ENCODE data around the gene JAKMIP2. TPM values are rescaled to one million over a fixed set of nuclear protein-coding genes. Genes with fewer than 3 reads are reported as not detected.

JAKMIP2 gene
- total RNA-seq, 2 donors from 2014 or later, result 2.4 to 4.1 TPM

DNA sequence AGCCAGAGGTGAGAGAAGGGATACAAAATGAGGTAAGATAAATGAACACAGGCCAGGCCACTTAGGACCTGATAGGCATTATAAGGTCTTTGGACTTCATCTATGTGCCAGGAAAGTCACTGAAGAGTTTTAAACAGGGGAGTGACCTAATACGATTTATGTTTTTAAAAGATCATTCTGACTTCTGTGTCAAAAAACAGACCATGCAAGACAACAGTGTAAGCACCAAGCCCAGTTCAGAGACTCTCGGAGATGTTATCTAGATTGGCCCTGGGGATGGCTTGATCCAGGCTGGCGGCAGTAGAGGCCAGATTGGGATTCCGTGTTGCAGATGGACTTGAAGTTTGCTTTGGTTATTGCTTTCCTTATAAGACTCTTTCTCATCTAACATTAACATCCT, 229.6 kb downstream of the JAKMIP2 start:
- no peak overlapping the region for H3K27ac Mint-ChIP-seq
- no peak for ATAC-seq
- H3K9me3 ChIP-seq (ENCODE audit: control insufficient read depth, low read length, poor library complexity, severe bottlenecking), result no peaks in the 10 kb centered on the region
- H3K4me3 Mint-ChIP-seq, result no peak overlapping the region
- H3K27me3 Mint-ChIP-seq, result no peaks in the 10 kb centered on the region
- H3K36me3 Mint-ChIP-seq (ENCODE audit: low read depth), result no peaks in the 10 kb centered on the region
- H3K4me1 Mint-ChIP-seq, result no peaks in the 10 kb centered on the region
- no peak for DNase-seq

DNA sequence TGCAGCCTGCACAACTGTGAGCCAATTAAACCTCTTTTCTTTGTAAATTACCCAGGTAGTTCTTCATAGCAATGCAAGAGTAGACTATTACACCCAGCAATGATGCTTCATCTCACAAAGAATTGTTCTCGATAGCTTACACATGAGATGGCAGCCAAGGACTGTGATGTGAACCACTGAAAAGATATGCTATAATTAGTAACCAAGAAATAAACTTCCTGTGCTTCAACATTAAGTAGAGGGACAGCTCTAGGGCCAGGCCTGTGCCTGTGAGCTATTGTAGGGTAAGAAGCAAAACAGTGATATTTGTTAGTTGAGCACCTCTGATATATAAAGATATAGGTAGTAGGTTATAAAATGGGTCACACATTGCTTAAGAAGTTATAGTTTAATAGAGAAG, 230.9 kb downstream of the JAKMIP2 start:
- no peak overlapping the region for H3K27ac Mint-ChIP-seq
- H3K27me3 Mint-ChIP-seq, result no peaks in the 10 kb centered on the region
- no peaks in the 10 kb centered on the region for H3K4me1 Mint-ChIP-seq
- no peaks in the 10 kb centered on the region for H3K36me3 Mint-ChIP-seq (ENCODE audit: low read depth)
- H3K4me3 Mint-ChIP-seq, result no peak overlapping the region
- no peak for ATAC-seq
- H3K9me3 ChIP-seq (ENCODE audit: control insufficient read depth, low read length, poor library complexity, severe bottlenecking), result no peaks in the 10 kb centered on the region
- DNase-seq, result no peak

DNA sequence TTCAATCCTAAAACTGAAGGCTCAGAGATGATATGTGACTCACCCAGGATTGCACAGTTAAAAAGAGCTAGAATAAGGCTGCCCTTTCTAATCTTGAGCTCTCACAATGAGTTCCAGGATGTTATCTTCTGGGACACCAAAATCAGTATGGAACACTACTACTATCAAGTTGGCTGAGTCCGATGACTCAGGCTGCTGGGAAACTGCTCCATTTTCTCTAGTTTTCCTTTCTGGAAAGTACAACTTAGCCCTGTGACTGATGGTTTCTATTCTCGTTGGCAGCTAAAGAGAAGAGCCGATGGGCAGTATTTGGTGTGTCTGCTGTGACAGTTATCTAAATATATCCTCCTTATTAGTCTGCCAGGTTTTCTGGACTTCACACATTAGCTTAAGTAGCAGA, 234.8 kb downstream of the JAKMIP2 start:
- no peaks in the 10 kb centered on the region for H3K9me3 ChIP-seq (ENCODE audit: control insufficient read depth, low read length, poor library complexity, severe bottlenecking)
- Mint-ChIP-seq H3K27me3 (peaks cover 6% of the 10 kb centered on the region), H3K4me1 (no peaks in the 10 kb centered on the region), H3K36me3 (ENCODE audit: low read depth) (no peaks in the 10 kb centered on the region), H3K4me3 (no peak overlapping the region), H3K27ac (no peak overlapping the region)
- ATAC-seq (no peak), DNase-seq (no peak)

GRCh38 chr5:147544556-147544955, 238.0 kb downstream of the JAKMIP2 start:
- peaks cover 6% of the 10 kb centered on the region for H3K27me3 Mint-ChIP-seq
- no peaks in the 10 kb centered on the region for H3K36me3 Mint-ChIP-seq (ENCODE audit: low read depth)
- H3K27ac Mint-ChIP-seq, result no peak overlapping the region
- ATAC-seq, result no peak
- H3K4me3 Mint-ChIP-seq, result no peak overlapping the region
- H3K9me3 ChIP-seq (ENCODE audit: control insufficient read depth, low read length, poor library complexity, severe bottlenecking), result no peaks in the 10 kb centered on the region
- no peaks in the 10 kb centered on the region for H3K4me1 Mint-ChIP-seq
- DNase-seq, result no peak

GRCh38 chr5:147539053-147539452, 243.5 kb downstream of the JAKMIP2 start:
- no peaks in the 10 kb centered on the region for H3K9me3 ChIP-seq (ENCODE audit: control insufficient read depth, low read length, poor library complexity, severe bottlenecking)
- DNase-seq (no peak), ATAC-seq (no peak)
- Mint-ChIP-seq H3K4me3 (no peak overlapping the region), H3K36me3 (ENCODE audit: low read depth) (no peaks in the 10 kb centered on the region), H3K27ac (no peak overlapping the region), H3K4me1 (no peaks in the 10 kb centered on the region), H3K27me3 (no peaks in the 10 kb centered on the region)

DNA sequence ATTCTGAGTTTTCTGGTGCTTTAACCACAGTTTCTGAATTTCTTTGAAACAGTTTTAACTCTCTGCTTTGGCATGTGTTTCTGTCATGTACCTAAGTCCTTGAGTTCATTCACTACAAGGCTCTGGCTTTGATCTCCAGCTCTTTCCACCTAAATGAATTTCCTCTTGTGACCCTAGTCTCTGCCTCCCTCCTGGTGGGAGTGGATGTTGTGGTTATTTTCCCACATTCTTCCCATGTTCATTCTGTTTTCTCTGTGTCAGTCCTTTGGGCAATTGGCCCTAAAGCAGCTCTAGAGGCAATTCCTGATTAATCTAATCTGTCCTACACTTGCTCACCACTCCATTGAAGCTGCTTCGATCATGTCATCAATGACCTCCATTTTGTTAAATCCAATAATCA, 244.3 kb downstream of the JAKMIP2 start:
- no peaks in the 10 kb centered on the region for H3K9me3 ChIP-seq (ENCODE audit: control insufficient read depth, low read length, poor library complexity, severe bottlenecking)
- H3K27me3 Mint-ChIP-seq, result no peaks in the 10 kb centered on the region
- H3K4me3 Mint-ChIP-seq, result no peak overlapping the region
- no peak for DNase-seq
- H3K4me1 Mint-ChIP-seq, result no peaks in the 10 kb centered on the region
- no peaks in the 10 kb centered on the region for H3K36me3 Mint-ChIP-seq (ENCODE audit: low read depth)
- ATAC-seq, result no peak
- H3K27ac Mint-ChIP-seq, result no peak overlapping the region

Other genes starting within 250 kb of the JAKMIP2 start
- gene SPINK1, start 48.9 kb upstream of the JAKMIP2 start, total RNA-seq, result not detected
- gene SCGB3A2, start 96.0 kb upstream of the JAKMIP2 start, total RNA-seq, result not detected
- not detected for gene C5orf46, start 123.8 kb upstream of the JAKMIP2 start, total RNA-seq